ENCODE results near the gene COL28A1.

Gene COL28A1

DNA sequence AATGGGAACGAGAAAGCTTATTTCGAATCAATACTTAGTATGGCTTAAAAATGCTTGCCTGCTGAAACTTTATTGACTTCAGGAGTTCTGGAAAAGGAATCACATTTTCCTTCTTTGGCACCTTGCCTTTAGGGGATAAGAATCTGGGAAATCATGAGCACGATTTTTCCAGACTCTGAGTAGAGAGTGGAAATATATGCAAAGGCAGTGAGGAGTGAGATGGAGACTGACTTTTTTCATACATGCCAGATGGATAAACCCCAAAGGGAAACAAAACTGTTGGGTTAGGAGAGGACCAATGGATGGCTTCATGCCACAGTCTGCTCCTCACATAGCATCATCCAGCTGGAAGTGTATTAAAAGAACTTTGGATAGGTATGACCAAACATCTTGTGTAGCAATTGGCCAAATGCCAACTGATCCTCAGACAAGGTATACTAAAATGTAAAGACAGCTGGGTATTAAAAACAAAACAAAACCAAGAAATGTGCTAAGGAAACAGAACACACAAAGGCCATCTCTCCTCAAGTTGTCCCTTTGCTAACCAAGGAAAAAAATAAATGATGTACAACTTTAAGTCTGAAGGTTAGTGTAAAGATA is 1.7 kb downstream of the COL28A1 start:
- no peak for DNase-seq (ENCODE audit: low spot score)
- TF ChIP-seq, protein P1, sequence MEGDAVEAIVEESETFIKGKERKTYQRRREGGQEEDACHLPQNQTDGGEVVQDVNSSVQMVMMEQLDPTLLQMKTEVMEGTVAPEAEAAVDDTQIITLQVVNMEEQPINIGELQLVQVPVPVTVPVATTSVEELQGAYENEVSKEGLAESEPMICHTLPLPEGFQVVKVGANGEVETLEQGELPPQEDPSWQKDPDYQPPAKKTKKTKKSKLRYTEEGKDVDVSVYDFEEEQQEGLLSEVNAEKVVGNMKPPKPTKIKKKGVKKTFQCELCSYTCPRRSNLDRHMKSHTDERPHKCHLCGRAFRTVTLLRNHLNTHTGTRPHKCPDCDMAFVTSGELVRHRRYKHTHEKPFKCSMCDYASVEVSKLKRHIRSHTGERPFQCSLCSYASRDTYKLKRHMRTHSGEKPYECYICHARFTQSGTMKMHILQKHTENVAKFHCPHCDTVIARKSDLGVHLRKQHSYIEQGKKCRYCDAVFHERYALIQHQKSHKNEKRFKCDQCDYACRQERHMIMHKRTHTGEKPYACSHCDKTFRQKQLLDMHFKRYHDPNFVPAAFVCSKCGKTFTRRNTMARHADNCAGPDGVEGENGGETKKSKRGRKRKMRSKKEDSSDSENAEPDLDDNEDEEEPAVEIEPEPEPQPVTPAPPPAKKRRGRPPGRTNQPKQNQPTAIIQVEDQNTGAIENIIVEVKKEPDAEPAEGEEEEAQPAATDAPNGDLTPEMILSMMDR (IDR thresholded peaks at IDR 0.05; ENCODE audit: extremely low read depth, missing control alignments) = no peak

DNA sequence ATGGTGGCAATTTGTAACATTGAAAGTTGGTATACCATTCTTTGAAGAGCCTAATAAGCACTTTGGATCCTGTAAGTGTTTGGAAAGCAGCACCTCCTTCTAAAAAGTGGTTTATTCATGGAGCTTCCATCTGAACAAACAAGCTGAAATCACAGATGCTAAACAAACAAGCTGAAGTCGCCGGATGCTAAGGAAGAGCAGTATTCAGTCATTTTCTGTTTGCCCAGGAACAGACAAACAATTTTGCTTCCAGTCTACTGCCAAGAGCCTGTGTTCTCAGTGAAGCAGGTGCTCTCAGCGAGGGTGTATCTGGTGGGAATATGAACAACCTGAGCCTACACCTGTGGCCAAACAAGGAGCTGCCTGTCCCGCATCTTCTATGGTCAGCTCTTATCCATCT is 6.3 kb downstream of the COL28A1 start:
- TF ChIP-seq, protein P1 (IDR thresholded peaks at IDR 0.05; ENCODE audit: extremely low read depth, missing control alignments) = no peak
- no peak for DNase-seq (ENCODE audit: low spot score)

DNA sequence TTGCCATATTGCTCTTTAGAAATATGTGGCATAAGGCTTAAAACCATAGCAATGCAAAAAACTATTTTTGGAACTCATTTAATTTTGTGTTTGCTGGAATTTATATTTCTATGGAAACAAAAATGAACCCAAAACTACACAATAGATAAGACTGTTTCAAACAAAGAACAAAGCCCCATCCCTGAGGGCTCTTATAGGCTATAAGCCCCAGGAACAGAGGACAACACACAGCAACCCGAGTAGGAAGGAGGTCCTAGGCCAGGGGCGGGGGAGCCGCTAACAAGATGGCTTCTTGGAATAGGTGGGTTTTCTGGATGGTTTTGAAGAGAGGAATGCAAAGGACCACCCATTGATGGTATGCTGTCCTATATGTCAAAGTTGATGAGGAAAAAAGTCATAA is 8.6 kb downstream of the COL28A1 start:
- TF ChIP-seq, protein P1 (IDR thresholded peaks at IDR 0.05; ENCODE audit: extremely low read depth, missing control alignments) = no peak
- DNase-seq (ENCODE audit: low spot score) = no peak

DNA sequence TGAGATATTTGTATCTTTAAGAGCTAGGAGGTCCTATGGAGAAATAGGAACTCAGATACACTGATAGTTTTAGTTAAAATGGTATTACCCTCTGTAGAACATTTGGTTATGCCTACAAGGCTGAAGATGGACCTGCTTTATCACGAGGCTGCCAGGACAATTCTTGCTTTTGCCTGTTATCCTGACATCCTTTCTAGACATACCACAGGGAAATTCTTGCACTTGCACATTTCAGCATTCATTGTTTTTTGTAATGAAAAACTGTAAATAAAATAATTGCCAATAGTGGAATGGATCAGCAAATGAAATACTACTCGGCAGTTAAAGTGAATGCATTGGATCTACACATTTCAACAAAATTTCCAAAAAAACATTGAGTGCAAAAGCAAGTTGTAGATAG is 9.7 kb downstream of the COL28A1 start:
- TF ChIP-seq, protein P1 (IDR thresholded peaks at IDR 0.05; ENCODE audit: extremely low read depth, missing control alignments) = no peak

DNA sequence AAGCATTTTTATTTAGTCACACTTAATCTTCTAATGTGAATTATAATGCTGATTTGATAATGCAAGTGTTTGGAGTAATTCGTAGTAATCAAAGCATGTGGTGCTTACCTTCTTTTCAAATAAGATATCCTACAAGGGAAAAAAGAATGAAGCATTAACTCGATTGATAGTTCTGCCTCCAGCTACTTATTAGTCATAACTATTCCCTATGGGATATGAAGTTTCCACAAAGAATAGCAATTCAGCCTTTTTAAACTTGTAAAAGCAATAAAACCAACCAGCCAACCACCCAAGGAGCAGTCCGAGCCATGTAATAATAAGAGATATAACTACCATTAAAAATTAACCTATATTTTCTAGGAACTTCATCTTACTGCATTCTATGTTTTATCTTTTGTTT is 11.6 kb downstream of the COL28A1 start:
- DNase-seq (ENCODE audit: low spot score) = no peak
- TF ChIP-seq, protein P1 (IDR thresholded peaks at IDR 0.05; ENCODE audit: extremely low read depth, missing control alignments) = no peak

More for the DNA sequence above, 9.7 kb downstream of the COL28A1 start:
- DNase-seq (ENCODE audit: low spot score) = no peak

DNA sequence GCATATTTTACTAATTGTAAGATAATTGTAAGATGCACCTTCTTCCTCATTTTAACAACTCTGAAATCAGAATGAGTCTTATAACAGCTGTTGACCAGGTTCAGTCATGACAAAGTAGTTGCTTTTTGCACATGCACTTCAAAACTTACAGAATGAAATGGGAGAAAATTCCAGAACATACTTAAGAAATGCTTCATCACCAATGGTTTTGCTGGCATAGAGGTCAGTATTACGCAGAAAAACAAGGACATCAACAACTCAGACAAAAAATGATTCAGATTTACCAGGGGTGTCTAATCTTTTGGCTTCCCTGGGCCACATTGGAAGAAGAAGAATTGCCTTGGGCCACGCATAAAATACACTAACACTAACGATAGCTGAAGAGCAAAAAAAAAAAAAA is 13.3 kb downstream of the COL28A1 start:
- TF ChIP-seq, protein P1 (IDR thresholded peaks at IDR 0.05; ENCODE audit: extremely low read depth, missing control alignments) = no peak

DNA sequence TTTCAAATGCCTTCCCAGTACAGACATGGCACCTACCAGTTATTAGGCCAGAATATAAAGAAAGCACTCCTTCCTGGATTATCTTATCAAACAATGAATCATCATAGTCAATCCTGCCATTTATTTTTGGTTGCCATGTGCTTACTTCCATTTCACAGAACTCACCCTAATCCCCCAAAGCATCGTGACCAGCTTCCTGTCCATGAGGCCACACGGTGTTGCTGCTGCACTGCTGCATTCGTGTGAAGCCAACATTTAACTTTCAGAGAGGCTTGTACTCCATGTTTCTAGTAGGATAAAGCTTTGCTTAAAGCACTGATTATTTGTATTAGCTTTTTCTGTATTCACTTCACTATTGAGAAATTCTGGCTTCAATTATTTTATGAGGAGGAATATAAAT is 14.4 kb downstream of the COL28A1 start:
- no peak for DNase-seq (ENCODE audit: low spot score)
- TF ChIP-seq, protein P1 (IDR thresholded peaks at IDR 0.05; ENCODE audit: extremely low read depth, missing control alignments) = no peak

More for the DNA sequence above, 13.3 kb downstream of the COL28A1 start:
- no peak for DNase-seq (ENCODE audit: low spot score)
